Parathyroid adenoma (tissue), 2 donors: ENCODE data around the gene ARSG.

Experiments
- H2AFZ ChIP-seq: fragments of 300-600 bp; sonication (generic); one replicate; pipeline ENCODE4 v1.7.0; 2017; ENCODE audit warnings: antibody characterized with exemption, mild to moderate bottlenecking
- H3K27ac ChIP-seq: fragments of 300-600 bp; sonication (generic); one replicate; pipeline ENCODE4 v1.7.0; 2017
- H3K27me3 ChIP-seq: fragments of 300-600 bp; sonication (generic); one replicate; pipeline ENCODE4 v1.7.0; 2017; ENCODE audit warnings: low read length; ENCODE audit not compliant: control insufficient read depth, insufficient read depth
- H3K36me3 ChIP-seq: fragments of 300-600 bp; sonication (generic); one replicate; pipeline ENCODE4 v1.7.0; 2017; ENCODE audit warnings: low read length; ENCODE audit not compliant: control insufficient read depth, insufficient read depth
- H3K4me1 ChIP-seq: fragments of 300-600 bp; sonication (generic); one replicate; pipeline ENCODE4 v1.7.0; 2017; ENCODE audit warnings: control low read depth
- H3K4me2 ChIP-seq: fragments of 300-600 bp; sonication (generic); one replicate; pipeline ENCODE4 v1.7.0; 2017; ENCODE audit warnings: low read length
- H3K4me3 ChIP-seq: fragments of 300-600 bp; sonication (generic); one replicate; pipeline ENCODE4 v1.7.0; 2017; ENCODE audit warnings: low read depth, low read length
- H3K79me2 ChIP-seq: fragments of 300-600 bp; sonication (generic); one replicate; pipeline ENCODE4 v1.7.0; 2017; ENCODE audit warnings: control low read depth
- H3K9ac ChIP-seq: fragments of 300-600 bp; sonication (generic); one replicate; pipeline ENCODE4 v1.7.0; 2017; ENCODE audit warnings: mild to moderate bottlenecking
- H3K9me3 ChIP-seq: fragments of 300-600 bp; sonication (generic); one replicate; pipeline ENCODE4 v1.7.0; 2017; ENCODE audit warnings: low read length; ENCODE audit not compliant: control insufficient read depth
- CTCF ChIP-seq: fragments of 300-600 bp; sonication (generic); IDR thresholded peaks from one replicate; pipeline ENCODE4 v1.7.0; 2017; ENCODE audit warnings: antibody characterized with exemption, mild to moderate bottlenecking
- donor health status: primary hyperparathyroidism.

Gene ARSG

GRCh38 chr17:68324654-68325336, 33.5 kb downstream of the ARSG start:
- H3K9ac ChIP-seq, result no peak overlapping the region
- no peaks in the 10 kb centered on the region for H3K79me2 ChIP-seq
- H3K4me3 ChIP-seq, result no peak overlapping the region
- TF ChIP-seq CTCF, result no peak
- H3K9me3 ChIP-seq, result no peaks in the 10 kb centered on the region
- no peaks in the 10 kb centered on the region for H3K27me3 ChIP-seq
- no peaks in the 10 kb centered on the region for H3K4me1 ChIP-seq
- H2AFZ ChIP-seq, result no peak overlapping the region
- no peak overlapping the region for H3K4me2 ChIP-seq
- no peak overlapping the region for H3K27ac ChIP-seq
- no peaks in the 10 kb centered on the region for H3K36me3 ChIP-seq

- H3K4me1 ChIP-seq, result no peaks in the 10 kb centered on the region
- H3K27ac ChIP-seq, result no peak overlapping the region
- no peaks in the 10 kb centered on the region for H3K27me3 ChIP-seq
- H2AFZ ChIP-seq, result no peak overlapping the region
- no peaks in the 10 kb centered on the region for H3K79me2 ChIP-seq
- no peak overlapping the region for H3K4me3 ChIP-seq
- no peaks in the 10 kb centered on the region for H3K9me3 ChIP-seq
- no peaks in the 10 kb centered on the region for H3K36me3 ChIP-seq
- H3K4me2 ChIP-seq, result no peak overlapping the region
- H3K9ac ChIP-seq, result no peak overlapping the region
- no peak for TF ChIP-seq CTCF
These were observed 34.7 kb downstream of the ARSG start for GRCh38 chr17:68325961-68326360.

- no peak overlapping the region for H2AFZ ChIP-seq
- no peak overlapping the region for H3K27ac ChIP-seq
- H3K4me3 ChIP-seq, result no peak overlapping the region
- H3K27me3 ChIP-seq, result no peaks in the 10 kb centered on the region
- no peak overlapping the region for H3K4me2 ChIP-seq
- no peaks in the 10 kb centered on the region for H3K36me3 ChIP-seq
- H3K79me2 ChIP-seq, result no peaks in the 10 kb centered on the region
- no peak for TF ChIP-seq CTCF
- H3K4me1 ChIP-seq, result no peaks in the 10 kb centered on the region
- H3K9me3 ChIP-seq, result no peaks in the 10 kb centered on the region
- no peak overlapping the region for H3K9ac ChIP-seq
These were observed 35.4 kb downstream of the ARSG start for GRCh38 chr17:68326681-68327080.

- H3K36me3 ChIP-seq, result no peaks in the 10 kb centered on the region
- no peaks in the 10 kb centered on the region for H3K4me1 ChIP-seq
- H3K4me3 ChIP-seq, result no peak overlapping the region
- no peak for TF ChIP-seq CTCF
- H3K9me3 ChIP-seq, result no peaks in the 10 kb centered on the region
- no peak overlapping the region for H3K27ac ChIP-seq
- no peak overlapping the region for H2AFZ ChIP-seq
- no peaks in the 10 kb centered on the region for H3K27me3 ChIP-seq
- H3K79me2 ChIP-seq, result no peaks in the 10 kb centered on the region
- H3K4me2 ChIP-seq, result no peak overlapping the region
- H3K9ac ChIP-seq, result no peak overlapping the region
These were observed 36.7 kb downstream of the ARSG start for GRCh38 chr17:68327823-68328557.
